8988T (cell line): Measurements from ENCODE around the gene LMTK3.
A peak's percentile ranks its signal among the peaks of the same experiment; 100 is the strongest.
"Not testable (repeated sequence)": the region's sequence is repeated elsewhere in the genome, so short reads cannot be mapped to it uniquely, and the experiment has no call there.

ENCODE experiments used
- DNase-seq: peaks from one replicate; pipeline ENCODE4 v3.0.0; 2011

LMTK3 gene

DNA sequence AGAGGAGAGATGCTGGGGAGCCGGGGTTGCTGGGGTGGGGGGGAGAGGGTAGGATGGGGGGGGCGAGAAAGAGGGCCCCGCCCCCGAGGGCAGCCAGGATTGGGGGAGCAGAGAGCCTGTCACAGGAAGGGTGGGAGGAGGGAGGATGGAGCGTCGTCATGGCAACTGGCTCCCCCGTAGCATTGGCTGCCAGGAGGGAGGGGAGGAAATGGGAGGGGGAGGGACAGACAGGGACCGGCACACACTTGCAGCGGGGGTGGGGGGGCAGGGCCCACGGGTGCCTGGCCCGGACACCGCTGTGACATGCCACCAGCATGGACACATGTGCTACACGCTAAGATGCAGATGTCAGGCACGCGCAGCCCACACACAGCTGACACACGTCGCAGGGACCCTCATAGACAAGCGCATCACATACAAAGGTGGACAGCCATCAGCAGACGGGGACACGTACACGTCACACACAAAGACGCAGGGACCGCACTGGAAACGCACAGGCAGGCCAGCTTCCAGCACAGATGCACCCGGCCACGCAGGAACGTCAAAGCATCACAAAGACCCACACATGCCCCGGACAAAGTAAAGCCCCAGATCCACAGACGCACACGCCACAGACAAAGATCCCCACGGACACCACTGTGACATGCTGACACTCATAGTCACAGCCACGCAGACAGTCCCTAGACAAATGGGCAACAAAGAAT lies at the start of gene LMTK3:
Gene LMTK3, minus strand, starts transcription at position 36 of the 704 bp plus-strand sequence. CDS start 259 bp downstream, outside the sequence.
- no peak for DNase-seq

DNA sequence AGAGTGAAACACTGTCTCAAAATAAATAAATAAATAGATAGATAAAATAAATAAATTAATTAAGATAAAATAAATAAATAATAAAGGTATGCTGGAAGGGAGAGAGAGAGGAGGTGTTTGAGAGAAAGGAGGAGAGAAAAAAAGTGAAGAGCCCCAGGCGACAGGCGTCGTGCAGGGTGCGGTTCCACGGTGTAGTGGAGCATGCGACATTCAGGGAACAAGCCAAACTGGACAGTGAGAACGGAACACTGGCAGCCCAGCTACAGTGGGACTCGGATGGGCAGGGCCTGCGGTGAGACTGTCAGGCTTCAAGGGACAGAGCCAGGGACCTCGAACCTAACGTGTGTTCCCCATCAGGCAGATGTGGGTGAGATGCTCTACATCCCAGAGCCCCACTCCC lies 49.8 kb upstream of the LMTK3 start:
- no peak for DNase-seq

- DNase-seq, result no peak
Measured at GRCh38 chr19:48560095-48560530, 48.5 kb upstream of the LMTK3 start.

DNA sequence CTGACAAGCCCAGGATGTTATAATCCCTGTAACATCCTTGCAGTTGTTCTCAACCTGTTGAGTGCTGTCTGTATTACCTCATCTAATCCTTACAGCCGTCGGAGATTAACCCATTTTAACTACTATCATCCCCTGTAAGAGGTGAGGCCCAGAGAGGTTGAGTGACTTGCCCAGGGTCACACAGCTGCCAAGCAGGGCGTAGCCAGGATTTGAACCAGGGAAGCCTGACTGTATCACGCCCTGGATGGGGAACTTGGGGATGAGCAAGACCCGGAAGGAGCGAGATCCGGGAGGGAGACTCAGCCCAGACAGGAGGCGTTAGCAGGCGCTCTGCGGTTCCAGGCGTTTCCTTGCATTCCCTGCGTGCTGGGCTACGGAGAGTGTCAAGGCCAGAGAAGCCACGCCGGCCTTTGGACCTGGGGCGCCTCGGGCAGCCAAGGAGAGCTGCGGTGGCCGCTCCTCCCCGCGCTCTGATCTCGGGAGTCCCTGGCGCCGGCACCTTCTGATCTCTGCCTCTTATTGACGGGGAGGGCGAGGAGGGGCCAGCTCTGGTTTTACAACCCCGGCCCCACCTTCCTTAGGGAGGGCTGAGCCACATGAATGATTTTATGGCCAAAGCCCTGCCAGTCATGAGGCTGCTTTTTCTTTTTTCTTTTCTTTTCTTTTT lies 46.5 kb upstream of the LMTK3 start:
- no peak for DNase-seq

DNA sequence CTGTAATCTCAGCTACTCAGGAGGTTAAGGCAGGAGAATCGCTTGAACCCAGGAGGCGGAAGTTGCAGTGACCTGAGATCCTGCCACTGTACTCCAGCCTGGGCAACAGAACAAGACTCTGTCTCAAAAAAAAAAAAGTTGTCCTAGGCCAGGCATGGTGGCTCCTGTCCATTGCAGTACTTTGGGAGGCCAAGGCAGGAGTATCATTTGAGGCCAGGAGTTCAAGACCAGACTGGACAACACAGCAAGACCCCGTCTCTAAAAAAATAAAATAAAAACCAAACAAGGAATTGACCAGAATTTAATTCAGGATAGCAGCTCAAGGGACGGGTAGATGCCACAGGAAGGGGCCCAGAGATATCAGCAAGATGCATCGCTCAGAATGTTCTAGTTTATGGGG lies 45.2 kb upstream of the LMTK3 start:
- DNase-seq, result no peak

DNA sequence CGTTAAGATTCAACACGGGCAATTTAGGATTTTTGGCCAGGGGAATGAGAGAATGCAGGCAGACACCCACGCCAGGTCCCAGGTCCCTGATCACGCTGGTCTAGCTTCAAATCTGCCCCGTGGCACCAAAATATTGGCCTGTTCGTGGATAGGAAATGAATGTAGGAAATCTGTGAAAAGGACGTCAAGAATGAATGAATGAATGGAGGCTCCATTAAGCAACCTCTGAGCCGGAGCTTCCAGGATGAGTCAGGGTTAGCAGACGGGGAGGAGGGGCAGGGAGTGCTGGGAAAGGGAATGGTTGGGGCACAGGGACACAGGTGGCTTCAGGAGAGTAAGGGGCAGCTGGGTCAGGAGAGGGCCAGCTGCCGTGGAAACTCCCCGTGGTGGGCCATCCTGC lies 44.5 kb upstream of the LMTK3 start:
- DNase-seq, result no peak

DNA sequence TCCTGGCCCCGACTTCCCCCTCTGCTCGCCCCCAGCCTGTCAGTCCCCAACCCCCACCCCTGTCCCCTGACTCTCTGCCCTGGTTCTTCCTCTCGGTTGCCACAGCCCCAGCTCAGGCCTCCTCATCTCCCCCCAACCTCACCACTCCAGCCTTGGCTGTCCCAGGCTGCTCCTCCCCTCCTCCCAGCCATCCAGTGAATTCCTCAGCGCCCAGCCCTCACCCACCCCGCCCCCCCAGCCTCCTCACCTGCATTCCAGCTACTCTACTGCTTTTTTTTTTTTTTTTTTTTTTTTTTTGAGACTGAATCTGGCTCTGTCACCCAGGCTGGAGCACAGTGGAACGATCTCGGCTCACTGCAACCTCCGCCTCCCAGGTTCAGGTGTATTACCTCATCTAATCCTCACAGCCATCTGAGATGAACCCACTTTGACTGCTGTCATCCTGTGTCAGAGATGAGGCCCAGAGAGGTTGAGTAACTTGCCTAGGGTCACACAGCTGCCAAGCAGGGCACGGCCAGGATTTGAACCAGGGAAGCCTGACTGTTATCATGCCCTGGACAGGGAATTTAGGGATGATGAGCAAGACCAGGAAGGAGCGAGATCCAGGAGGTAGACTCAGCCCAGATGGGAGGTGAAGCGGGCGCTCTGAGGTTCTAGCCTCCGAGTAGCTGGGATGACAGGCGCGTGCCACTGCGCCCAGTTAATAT lies 42.9 kb upstream of the LMTK3 start:
- no peak for DNase-seq

- no peak for DNase-seq
Measured at GRCh38 chr19:48553676-48554384, 42.2 kb upstream of the LMTK3 start.

GRCh38 chr19:48552406-48553322 lies 41.0 kb upstream of the LMTK3 start:
- DNase-seq, result no peak

GRCh38 chr19:48551437-48552302 lies 40.0 kb upstream of the LMTK3 start, which contains the start of gene SULT2B1:
TSS of gene SULT2B1 (plus strand) at chr19:48552172. CDS start at chr19:48552253, 81 bp downstream.
- DNase-seq, result no peak

- no peak for DNase-seq
Measured at GRCh38 chr19:48549380-48549779, 37.7 kb upstream of the LMTK3 start.

GRCh38 chr19:48548253-48548911 lies 36.7 kb upstream of the LMTK3 start:
- DNase-seq, result no peak

GRCh38 chr19:48547722-48548121 lies 36.1 kb upstream of the LMTK3 start:
- no peak for DNase-seq

- no peak for DNase-seq
Measured at GRCh38 chr19:48544856-48545750, 33.5 kb upstream of the LMTK3 start.

GRCh38 chr19:48543121-48543710 lies 31.6 kb upstream of the LMTK3 start:
- peak; percentile 52 for DNase-seq

GRCh38 chr19:48541813-48542212 lies 30.2 kb upstream of the LMTK3 start:
- DNase-seq, result no peak

DNA sequence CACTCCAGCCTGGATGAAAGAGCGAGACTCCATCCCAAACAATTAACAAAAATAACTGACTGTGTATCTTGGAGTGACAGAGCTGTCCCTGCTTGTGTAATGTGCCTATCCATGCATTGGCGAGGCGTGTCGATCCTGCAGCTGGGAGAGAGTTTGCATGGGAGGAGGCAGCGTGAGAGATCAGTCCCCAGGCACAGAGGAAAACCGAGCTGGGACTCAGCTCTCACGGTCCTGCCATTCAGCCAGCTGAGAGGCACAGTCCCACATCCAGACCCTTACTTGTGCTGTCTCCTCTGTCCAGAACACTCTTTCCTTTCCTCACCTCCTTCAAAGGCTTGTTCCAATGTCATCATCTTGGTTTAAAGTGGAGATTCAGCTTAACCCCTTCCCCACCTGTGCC lies 28.5 kb upstream of the LMTK3 start:
- DNase-seq, result no peak

- no peak for DNase-seq
Measured at GRCh38 chr19:48539503-48540096, 28.0 kb upstream of the LMTK3 start.

- not testable (repeated sequence) for DNase-seq
Measured at GRCh38 chr19:48538057-48538456, 26.4 kb upstream of the LMTK3 start.
